KOPT-K1 (cell line): Measurements from ENCODE around the gene WDFY2.
A peak's percentile ranks its signal among the peaks of the same experiment; 100 is the strongest.
"Not testable (repeated sequence)": the region's sequence is repeated elsewhere in the genome, so short reads cannot be mapped to it uniquely, and the experiment has no call there.

ENCODE experiments used
- H3K27ac ChIP-seq: fragments of 200-600 bp; sonication (generic); 2 replicates; pipeline ENCODE4 v1.5.1; 2016; ENCODE audit warnings: antibody characterized with exemption, mild to moderate bottlenecking, low read depth, low read length; ENCODE audit not compliant: poor library complexity, severe bottlenecking
- H3K36me3 ChIP-seq: fragments of 200-600 bp; sonication (generic); 2 replicates; pipeline ENCODE4 v1.5.1; 2017; ENCODE audit warnings: antibody characterized with exemption, mild to moderate bottlenecking, low read length, moderate library complexity; ENCODE audit not compliant: insufficient read depth
- H3K9me3 ChIP-seq: fragments of 200-600 bp; sonication (generic); 2 replicates; pipeline ENCODE4 v1.5.1; 2017; ENCODE audit warnings: antibody characterized with exemption, low read length, mild to moderate bottlenecking; ENCODE audit not compliant: insufficient read depth, poor library complexity, severe bottlenecking

The WDFY2 gene

GRCh38 chr13:51556740-51557139, 27.5 kb upstream of the WDFY2 start:
- H3K36me3 ChIP-seq = no peaks in the 10 kb centered on the region
- H3K9me3 ChIP-seq = no peaks in the 10 kb centered on the region
- no peak overlapping the region for H3K27ac ChIP-seq

GRCh38 chr13:51557438-51557837, 26.8 kb upstream of the WDFY2 start:
- H3K36me3 ChIP-seq = no peaks in the 10 kb centered on the region
- H3K9me3 ChIP-seq = no peaks in the 10 kb centered on the region
- no peak overlapping the region for H3K27ac ChIP-seq

GRCh38 chr13:51557875-51558612, 26.2 kb upstream of the WDFY2 start:
- Histone ChIP-seq H3K9me3 (no peaks in the 10 kb centered on the region), H3K27ac (no peak overlapping the region), H3K36me3 (no peaks in the 10 kb centered on the region)

GRCh38 chr13:51559946-51560735, 24.1 kb upstream of the WDFY2 start:
- Histone ChIP-seq H3K9me3 (no peaks in the 10 kb centered on the region), H3K27ac (no peak overlapping the region), H3K36me3 (no peaks in the 10 kb centered on the region)

- Histone ChIP-seq H3K27ac (no peak overlapping the region), H3K9me3 (no peaks in the 10 kb centered on the region), H3K36me3 (no peaks in the 10 kb centered on the region)
Measured at GRCh38 chr13:51562011-51562671, 22.1 kb upstream of the WDFY2 start.

GRCh38 chr13:51564252-51564651, 20.0 kb upstream of the WDFY2 start:
- H3K36me3 ChIP-seq = no peaks in the 10 kb centered on the region

GRCh38 chr13:51564671-51565070, 19.6 kb upstream of the WDFY2 start:
- no peak overlapping the region for H3K27ac ChIP-seq
- no peaks in the 10 kb centered on the region for H3K9me3 ChIP-seq
- no peaks in the 10 kb centered on the region for H3K36me3 ChIP-seq

More at GRCh38 chr13:51564252-51564651, 20.0 kb upstream of the WDFY2 start:
- Histone ChIP-seq H3K27ac (no peak overlapping the region), H3K9me3 (no peaks in the 10 kb centered on the region)

GRCh38 chr13:51569001-51569400, 15.3 kb upstream of the WDFY2 start:
- H3K9me3 ChIP-seq, H3K36me3 ChIP-seq, H3K27ac ChIP-seq: not testable (repeated sequence)

- Histone ChIP-seq H3K36me3 (no peaks in the 10 kb centered on the region), H3K9me3 (no peaks in the 10 kb centered on the region), H3K27ac (no peak overlapping the region)
Measured at GRCh38 chr13:51576754-51577153, 7.5 kb upstream of the WDFY2 start.

- Histone ChIP-seq H3K9me3 (no peaks in the 10 kb centered on the region), H3K36me3 (no peaks in the 10 kb centered on the region), H3K27ac (no peak overlapping the region)
Measured at GRCh38 chr13:51577690-51578089, 6.6 kb upstream of the WDFY2 start.

- Histone ChIP-seq H3K27ac (no peak overlapping the region), H3K36me3 (no peaks in the 10 kb centered on the region), H3K9me3 (no peaks in the 10 kb centered on the region)
Measured at GRCh38 chr13:51579676-51580075, 4.6 kb upstream of the WDFY2 start.

GRCh38 chr13:51581148-51581820, 3.0 kb upstream of the WDFY2 start:
- no peak overlapping the region for H3K27ac ChIP-seq
- H3K36me3 ChIP-seq = no peaks in the 10 kb centered on the region
- H3K9me3 ChIP-seq = no peaks in the 10 kb centered on the region

- H3K36me3 ChIP-seq = no peaks in the 10 kb centered on the region
- H3K9me3 ChIP-seq = no peaks in the 10 kb centered on the region
- H3K27ac ChIP-seq = peak overlapping the region; percentile 89
Measured at GRCh38 chr13:51583469-51583874, 790 bp upstream of the WDFY2 start.

- no peaks in the 10 kb centered on the region for H3K9me3 ChIP-seq
- H3K36me3 ChIP-seq = no peaks in the 10 kb centered on the region
- peak overlapping the region; percentile 89 for H3K27ac ChIP-seq
Measured at GRCh38 chr13:51584731-51585672, 740 bp downstream of the WDFY2 start.
